Eye (tissue), 1 donor: ENCODE data around the gene FGGY.

Experiments used
- DNase-seq: peaks from one replicate; pipeline ENCODE4 v3.0.0-alpha.2; 2015

FGGY gene

DNA sequence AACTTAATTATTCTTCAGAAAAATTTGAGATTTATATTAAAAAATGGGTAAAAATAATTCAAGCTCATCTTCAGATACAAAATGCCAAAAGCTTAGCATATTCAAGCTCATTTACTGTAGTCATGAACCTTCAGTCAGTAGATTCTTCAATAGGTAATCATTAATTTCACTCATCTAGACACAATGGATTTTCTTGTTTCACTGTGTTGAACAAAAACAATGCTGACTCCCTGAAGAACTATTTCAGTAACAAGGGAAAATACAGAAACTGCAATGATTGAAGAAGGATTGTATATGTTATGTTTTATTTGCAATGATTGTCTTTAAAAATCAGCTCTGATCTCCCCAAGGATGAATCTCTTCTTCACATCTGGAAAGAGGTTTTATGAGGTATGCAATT, 508.7 kb downstream of the FGGY start:
- no peak for DNase-seq
